Measurements from ENCODE around the gene PGC.

The PGC gene

GRCh38 chr6:41748542-41748941, 1.3 kb upstream of the PGC start:
- Histone ChIP-seq H3K4me2 (ENCODE audit: low read depth, low read length) (no peak overlapping the region), H3F3A (ENCODE audit: insufficient read depth, low read length) (no peaks in the 10 kb centered on the region), H2AFZ (ENCODE audit: low read length) (no peak overlapping the region)

GRCh38 chr6:41748102-41748477, 893 bp upstream of the PGC start:
- DNase-seq: no peak
- Histone ChIP-seq H3K9ac (ENCODE audit: low read length) (no peak overlapping the region), H3K4me1 (ENCODE audit: low read length) (no peaks in the 10 kb centered on the region), H3K9me2 (replicated peaks; ENCODE audit: insufficient read depth, low read length) (no peaks in the 10 kb centered on the region), H3K4me2 (ENCODE audit: low read depth, low read length) (no peak overlapping the region), H3K4me3 (ENCODE audit: low read length) (no peak overlapping the region), H3F3A (ENCODE audit: insufficient read depth, low read length) (no peaks in the 10 kb centered on the region), H3K9me3 (replicated peaks; ENCODE audit: insufficient read depth, low read length) (no peaks in the 10 kb centered on the region), H4K20me1 (ENCODE audit: insufficient read depth, low read length) (no peaks in the 10 kb centered on the region), H3K27me3 (replicated peaks; ENCODE audit: insufficient read depth, low read length) (no peaks in the 10 kb centered on the region), H3K36me3 (replicated peaks; ENCODE audit: insufficient read depth, low read length) (no peaks in the 10 kb centered on the region), H3K27ac (ENCODE audit: low read length) (no peak overlapping the region), H3K79me2 (ENCODE audit: low read length) (no peaks in the 10 kb centered on the region), H2AFZ (ENCODE audit: low read length) (no peak overlapping the region)
- TF ChIP-seq CTCF (IDR thresholded peaks at IDR 0.05; ENCODE audit: low read length): no peak

More at GRCh38 chr6:41748542-41748941, 1.3 kb upstream of the PGC start:
- no peak overlapping the region for H3K4me3 ChIP-seq (ENCODE audit: low read length)
- no peaks in the 10 kb centered on the region for H4K20me1 ChIP-seq (ENCODE audit: insufficient read depth, low read length)
- no peaks in the 10 kb centered on the region for H3K9me3 ChIP-seq (replicated peaks; ENCODE audit: insufficient read depth, low read length)
- DNase-seq: no peak
- no peaks in the 10 kb centered on the region for H3K36me3 ChIP-seq (replicated peaks; ENCODE audit: insufficient read depth, low read length)
- H3K4me1 ChIP-seq (ENCODE audit: low read length): no peaks in the 10 kb centered on the region
- no peaks in the 10 kb centered on the region for H3K9me2 ChIP-seq (replicated peaks; ENCODE audit: insufficient read depth, low read length)
- TF ChIP-seq CTCF (IDR thresholded peaks at IDR 0.05; ENCODE audit: low read length) (no peak), EZH2phosphoT487 (IDR thresholded peaks at IDR 0.05; ENCODE audit: low read length) (no peak), EZH2 (optimal IDR thresholded peaks at IDR 0.05; ENCODE audit: low read depth, low read length) (no peak)
- H3K79me2 ChIP-seq (ENCODE audit: low read length): no peaks in the 10 kb centered on the region
- H3K9ac ChIP-seq (ENCODE audit: low read length): no peak overlapping the region
- H3K27me3 ChIP-seq (replicated peaks; ENCODE audit: insufficient read depth, low read length): no peaks in the 10 kb centered on the region
- H3K27ac ChIP-seq (ENCODE audit: low read length): no peak overlapping the region

- no peaks in the 10 kb centered on the region for H3K9me2 ChIP-seq (replicated peaks; ENCODE audit: insufficient read depth, low read length)
- H4K20me1 ChIP-seq (ENCODE audit: insufficient read depth, low read length): no peaks in the 10 kb centered on the region
- DNase-seq: no peak
- no peaks in the 10 kb centered on the region for H3K79me2 ChIP-seq (ENCODE audit: low read length)
- no peaks in the 10 kb centered on the region for H3K4me1 ChIP-seq (ENCODE audit: low read length)
- no peak overlapping the region for H3K4me3 ChIP-seq (ENCODE audit: low read length)
- no peak overlapping the region for H3K27ac ChIP-seq (ENCODE audit: low read length)
- H3K4me2 ChIP-seq (ENCODE audit: low read depth, low read length): no peak overlapping the region
- no peak overlapping the region for H2AFZ ChIP-seq (ENCODE audit: low read length)
- TF ChIP-seq EZH2phosphoT487 (IDR thresholded peaks at IDR 0.05; ENCODE audit: low read length): no peak
- no peak for TF ChIP-seq CTCF (IDR thresholded peaks at IDR 0.05; ENCODE audit: low read length)
- no peak for TF ChIP-seq EZH2 (optimal IDR thresholded peaks at IDR 0.05; ENCODE audit: low read depth, low read length)
- no peaks in the 10 kb centered on the region for H3K9me3 ChIP-seq (replicated peaks; ENCODE audit: insufficient read depth, low read length)
- no peaks in the 10 kb centered on the region for H3K27me3 ChIP-seq (replicated peaks; ENCODE audit: insufficient read depth, low read length)
- no peaks in the 10 kb centered on the region for H3K36me3 ChIP-seq (replicated peaks; ENCODE audit: insufficient read depth, low read length)
- no peak overlapping the region for H3K9ac ChIP-seq (ENCODE audit: low read length)
- no peaks in the 10 kb centered on the region for H3F3A ChIP-seq (ENCODE audit: insufficient read depth, low read length)
These were observed 1.1 kb downstream of the PGC start for GRCh38 chr6:41746107-41746506.

All from MM.1S (cell line).